Measurements from ENCODE around the gene PALLD.

Gene PALLD

DNA sequence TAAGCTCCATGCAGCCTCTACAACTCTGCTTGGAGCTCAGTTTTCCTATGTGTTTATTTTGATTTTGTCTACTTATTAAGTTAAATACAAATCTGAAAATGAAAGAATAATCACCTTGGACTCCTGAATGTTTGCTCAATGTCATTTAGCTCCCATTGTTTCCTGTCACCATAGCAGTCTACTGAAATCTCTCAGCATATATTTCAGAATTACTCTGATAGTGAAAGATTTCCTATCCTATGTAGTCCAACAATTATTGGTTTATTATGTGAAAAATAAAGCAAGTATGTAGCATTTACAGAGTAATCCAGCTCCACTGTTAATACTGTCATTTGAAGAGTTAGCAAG is 344.8 kb downstream of the PALLD start:
- no peak for DNase-seq

DNA sequence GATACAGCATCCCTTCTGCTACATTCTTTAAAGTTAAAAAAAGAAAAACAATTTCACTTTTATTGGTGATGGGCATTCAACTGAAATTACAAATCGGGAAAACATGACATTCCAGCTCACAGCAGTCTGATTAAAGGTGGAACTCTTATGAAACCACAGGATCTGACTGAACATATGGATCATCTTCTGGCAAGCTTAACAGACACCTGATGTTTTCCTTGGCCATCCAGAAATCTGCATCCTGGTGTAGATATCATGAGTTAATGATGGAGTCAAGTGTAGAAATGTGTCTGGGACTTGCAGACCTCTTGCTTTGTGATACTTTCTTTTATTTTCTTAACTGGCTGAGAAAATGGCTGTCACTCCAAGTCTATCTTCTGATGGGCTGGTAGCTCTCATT is 345.3 kb downstream of the PALLD start:
- DNase-seq = no peak

DNA sequence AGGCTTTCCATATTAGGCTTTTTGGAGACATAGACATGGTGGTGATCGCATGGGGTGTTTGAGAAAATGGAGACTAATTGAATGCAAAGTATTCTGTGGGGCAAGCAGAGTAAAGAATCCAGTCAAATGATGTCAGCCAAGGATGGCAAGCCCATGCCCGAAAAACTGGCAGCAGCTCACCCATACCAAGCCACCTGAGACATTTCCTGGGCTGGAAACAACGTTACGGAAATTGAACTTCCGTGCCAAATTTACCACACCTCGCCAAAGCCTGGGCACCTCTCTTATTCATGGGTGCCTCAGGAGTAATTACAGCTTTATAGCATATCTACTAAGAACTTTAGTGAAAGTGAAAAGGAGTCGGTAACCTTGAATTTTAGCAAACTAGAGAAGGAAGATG is 346.8 kb downstream of the PALLD start:
- no peak for DNase-seq

DNA sequence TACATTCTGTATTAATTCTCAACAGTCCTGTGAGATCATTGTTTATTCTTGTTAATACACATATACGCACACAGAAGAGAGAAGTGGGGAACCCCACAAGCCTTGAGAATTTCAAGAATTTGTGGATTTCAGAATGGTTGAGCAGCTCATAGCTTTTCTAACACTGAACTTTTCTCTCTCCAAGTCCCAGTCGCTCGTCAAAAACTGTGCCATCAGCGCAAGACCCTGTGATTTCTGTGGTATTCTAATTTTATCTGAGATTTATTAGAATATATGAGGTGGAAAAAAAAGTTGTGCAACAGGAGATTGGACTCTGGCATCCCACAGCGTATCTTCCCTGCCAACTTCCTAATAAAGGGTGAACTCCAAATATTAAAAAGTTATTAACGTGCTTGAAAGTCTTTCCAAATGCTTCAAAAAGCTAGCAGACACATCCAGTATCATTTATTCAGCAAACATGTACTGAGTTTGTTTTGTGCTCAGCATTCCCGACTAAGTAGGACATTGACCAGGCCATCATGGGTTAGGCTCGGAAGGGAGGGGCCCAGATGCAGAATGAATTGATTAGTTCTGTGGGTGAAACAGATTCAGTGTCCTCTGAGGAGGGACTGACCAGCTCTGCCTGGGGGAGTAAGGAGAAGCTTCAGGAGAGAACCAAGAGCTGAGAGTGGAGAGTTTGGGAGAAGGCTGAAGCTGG is 347.6 kb downstream of the PALLD start:
- no peak for DNase-seq

DNA sequence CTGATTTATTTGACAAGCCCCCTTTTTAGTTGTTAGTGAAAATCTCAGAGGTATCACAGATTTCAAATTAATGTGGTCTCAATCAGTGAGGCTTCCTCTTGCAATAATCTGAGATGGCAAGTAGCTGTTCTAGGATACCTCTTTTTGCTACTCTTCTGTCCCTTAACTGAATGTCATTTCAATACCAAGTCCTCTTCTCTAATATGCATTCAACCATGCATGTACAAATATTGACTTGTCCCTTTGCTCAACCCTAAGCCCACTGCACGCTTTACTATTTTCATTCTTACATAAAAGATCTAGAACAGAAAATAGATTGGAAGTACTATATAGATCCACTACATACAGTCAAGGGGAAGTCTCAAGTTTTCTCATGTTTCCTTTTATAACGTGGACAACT is 349.0 kb downstream of the PALLD start:
- DNase-seq = peak; percentile 3

DNA sequence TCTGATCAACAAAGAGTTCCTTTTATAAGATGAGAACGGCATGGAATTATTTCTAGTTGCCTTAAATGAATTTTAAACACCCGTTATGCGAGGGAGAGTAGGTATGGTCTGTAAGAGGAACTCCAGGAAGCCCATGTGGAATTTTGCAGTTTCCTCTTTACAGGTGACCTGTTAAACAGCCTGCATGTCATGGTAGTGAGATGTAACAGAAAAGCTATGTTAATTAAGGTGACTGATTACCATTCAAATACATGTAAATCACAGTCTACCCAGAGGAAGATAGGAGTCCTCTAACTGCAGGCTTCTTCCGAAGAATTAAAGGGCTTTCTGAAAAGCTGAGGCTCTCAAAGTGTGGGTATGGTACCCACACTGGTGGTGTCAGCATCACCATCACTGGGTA is 349.6 kb downstream of the PALLD start:
- DNase-seq = no peak

DNA sequence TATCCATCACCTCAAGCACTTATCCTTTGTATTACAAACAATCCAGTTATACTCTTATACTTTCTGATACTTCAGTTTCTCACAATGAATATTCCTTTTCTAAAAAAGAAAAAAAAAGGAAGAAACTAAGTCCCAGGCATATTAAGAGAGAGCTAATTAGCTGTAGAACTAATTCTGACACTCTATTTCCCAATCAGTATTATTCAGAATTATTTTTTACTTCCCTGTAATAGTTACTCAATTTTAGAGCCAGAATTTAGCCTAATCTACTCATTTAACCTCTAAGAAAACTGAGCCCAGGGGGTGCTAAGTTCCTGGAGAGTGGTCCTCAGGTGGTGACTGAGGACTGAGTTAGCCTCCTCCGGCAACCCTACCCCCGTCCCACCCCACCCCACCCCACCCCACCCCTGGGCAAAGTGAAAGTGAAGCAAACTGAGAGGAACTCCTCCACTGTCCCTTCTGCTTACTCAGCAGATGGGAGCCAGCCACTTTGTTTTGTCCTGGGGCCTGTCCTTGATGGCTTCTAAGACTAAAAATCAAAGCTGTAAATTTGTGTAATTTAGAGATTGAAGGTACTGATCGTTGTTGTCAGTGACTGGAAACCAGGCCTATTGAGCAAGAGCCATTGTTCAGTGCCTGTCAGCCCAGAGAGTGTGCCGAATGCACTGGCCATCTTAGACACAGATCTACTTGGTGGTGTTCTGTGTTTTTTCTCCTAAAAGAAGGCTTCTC is 351.1 kb downstream of the PALLD start:
- no peak for DNase-seq

DNA sequence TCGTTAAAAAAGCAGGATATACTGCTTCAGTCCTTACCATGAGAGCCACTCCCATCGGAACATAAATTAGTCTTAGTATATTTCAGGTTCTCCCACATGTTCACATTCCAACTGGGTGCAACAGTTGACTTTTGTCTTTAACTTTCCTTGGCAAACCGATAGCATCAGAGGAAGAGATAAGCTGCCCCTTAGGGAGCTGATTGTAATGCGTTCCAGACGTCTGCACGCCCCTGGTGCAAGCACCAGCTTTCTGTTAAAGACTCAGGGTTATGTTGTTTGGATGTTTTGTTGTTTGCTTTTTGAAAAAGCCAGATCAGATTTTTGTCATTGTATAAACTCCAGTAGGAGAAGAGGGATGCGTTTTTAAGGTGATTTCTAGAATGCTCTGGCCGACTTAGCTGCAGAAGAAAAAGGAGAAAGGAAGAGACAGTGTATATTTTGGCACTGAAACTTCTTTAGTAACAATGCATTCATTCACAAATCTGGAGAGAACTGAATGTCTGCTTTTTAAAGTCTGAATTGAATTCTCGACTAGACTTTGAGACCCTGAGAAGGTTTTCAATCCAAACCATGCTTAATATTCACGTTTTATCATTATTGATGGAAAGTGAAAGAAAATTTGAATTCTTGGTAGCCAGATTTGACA is 352.3 kb downstream of the PALLD start:
- DNase-seq = no peak

DNA sequence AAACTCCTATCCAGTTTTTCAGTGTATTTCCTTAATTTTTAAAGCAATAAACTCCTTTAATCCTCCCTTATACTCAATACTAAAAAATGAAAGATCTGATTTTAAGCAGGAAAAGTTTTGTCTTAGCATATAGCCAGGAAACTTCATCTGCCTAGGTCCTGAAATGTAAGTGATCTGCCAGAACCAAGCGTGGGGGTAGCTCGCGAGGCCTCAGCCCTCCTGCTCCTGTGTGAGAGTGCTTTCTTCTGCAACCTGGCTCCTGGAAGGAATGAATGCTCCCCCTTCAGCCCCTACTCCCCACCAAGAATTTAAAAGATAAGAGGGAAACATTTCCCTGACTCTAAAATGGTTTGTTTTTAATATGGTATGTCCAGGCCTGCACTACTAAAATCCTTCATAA is 353.1 kb downstream of the PALLD start:
- DNase-seq = no peak

DNA sequence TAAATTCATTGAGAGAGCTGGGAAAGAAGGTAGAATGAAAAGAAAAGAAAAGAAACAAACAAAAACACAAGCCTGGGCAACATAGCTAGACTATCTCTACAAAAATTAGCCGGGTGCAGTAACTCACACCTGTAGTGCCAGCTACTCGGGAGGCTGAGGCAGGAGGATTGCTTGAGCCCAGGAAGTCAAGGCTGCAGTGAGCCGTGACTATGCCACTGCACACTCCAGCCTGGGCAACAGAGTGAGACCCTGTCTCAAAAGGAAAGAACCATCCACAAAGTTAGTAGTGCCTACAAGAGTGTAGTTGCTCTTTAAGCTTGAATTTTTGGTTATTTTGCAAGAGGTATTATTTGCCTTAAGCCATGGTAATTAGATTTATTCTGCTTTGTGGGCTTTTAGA is 355.5 kb downstream of the PALLD start:
- DNase-seq = no peak

DNA sequence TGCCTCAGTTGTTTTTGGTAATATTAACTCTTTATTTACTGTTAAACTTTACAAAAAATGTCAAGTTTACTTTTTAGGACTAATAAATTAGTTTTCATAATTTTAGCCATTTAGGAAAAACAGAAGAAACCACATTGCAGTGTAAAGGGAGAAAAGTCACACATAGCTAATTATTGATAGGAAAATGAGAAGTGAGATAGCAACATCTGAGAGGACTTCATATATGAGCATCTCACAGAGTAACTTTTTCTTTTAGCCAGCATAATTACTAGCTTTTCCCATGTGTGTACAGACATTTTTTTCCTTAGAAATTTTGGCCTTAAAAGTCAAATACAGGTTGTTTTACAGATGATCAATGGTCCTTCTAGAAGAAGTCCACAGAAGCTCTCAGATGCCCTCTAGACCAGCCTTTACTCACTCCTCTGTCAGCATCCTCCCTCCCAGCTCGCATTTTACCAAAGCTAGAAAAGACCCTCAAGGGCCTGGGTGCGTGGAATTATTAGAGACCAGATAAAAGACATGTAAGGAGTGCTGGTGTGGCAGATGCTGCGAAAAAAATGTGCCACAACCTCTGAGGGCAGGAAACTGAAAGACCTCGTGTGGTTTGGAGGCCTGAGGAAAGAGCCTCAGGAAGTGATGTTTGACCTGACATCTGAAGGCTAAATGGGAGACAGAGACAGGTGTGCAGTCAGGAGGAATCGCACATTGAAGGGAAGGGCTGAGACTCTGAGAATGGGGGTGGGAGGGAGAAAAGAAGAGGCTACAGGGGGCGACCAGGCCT is 356.3 kb downstream of the PALLD start:
- DNase-seq = no peak

DNA sequence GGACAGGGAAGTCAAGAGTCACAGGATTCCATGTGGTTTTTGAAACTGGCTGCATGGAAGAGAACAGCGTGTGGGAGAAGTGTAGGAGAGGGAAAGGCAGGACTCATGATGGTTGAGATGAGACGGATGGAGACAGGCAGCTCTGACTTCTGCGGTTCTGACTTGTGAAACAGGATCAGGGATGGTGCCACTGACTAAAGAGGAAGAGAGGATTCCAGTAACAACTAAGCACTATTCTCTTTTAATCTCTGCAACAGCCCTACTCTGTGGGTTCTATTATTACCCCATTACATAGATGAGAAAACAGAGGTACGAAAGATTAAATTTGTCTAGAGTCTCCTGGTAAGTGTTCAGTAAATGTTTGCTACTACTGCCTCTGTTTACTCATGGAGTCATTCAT is 356.9 kb downstream of the PALLD start:
- DNase-seq = no peak

DNA sequence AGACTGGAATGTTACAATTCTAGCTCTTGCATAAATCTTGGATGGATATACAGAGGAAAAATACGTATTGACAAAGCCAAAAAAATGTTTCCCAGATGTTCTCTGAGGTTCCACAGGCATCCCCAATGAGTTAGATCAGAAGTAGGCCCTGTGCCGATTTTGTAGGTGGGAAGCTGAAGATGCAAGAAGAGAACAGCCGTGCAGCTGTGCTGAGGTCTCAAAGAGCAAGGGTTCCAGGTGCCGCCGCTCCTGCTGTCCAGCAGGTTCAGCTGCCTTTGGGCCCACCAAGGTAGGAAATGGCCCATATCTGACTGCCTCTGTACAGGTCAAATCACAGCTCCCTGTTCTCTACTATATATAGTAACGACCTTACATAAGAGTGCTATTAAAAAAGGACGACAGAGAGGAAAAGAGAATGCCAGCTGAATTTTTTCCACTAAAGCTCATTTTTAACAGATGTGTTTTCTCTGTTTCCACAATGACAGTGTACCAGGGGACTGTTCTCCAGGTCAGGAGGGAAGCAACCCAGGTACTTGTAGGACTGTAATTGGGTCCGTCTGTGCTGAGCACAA is 357.6 kb downstream of the PALLD start:
- DNase-seq = no peak

DNA sequence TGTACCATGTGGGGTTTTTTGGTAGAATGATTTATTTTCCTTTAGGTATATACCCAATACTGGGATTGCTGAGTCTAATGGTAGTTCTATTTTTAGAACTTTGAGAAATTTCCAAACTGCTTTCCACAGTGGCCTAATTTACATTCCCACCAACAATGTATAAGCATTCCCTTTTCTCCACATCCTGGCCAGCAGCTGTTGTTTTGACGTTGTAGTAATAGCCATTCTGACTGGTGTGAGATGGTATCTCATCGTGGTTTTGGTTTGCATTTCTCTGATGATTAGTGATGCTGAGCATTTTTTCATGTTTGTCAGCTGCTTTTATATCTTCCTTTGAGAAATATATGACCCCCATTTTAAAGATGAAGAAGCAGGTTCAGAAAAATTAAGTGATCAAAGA is 359.5 kb downstream of the PALLD start:
- DNase-seq = no peak

DNA sequence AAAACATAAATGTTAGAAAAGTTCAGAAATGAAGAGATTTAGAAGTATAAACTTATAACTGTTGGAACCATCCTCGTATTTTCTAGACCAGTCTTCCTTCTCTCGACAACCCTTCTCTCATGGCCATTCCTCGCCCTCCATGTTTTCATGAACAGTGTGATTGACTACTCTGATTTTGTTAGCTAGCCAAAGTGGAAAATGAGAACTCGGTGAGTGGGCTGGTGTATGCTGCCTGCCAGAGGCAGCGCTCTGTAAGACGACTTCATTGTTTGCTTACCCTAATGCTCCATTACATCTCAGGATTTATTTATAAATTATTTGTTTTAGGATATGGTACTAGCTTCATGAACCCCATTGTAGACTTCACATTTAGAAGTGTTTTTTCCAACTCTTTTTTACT is 360.2 kb downstream of the PALLD start:
- no peak for DNase-seq

DNA sequence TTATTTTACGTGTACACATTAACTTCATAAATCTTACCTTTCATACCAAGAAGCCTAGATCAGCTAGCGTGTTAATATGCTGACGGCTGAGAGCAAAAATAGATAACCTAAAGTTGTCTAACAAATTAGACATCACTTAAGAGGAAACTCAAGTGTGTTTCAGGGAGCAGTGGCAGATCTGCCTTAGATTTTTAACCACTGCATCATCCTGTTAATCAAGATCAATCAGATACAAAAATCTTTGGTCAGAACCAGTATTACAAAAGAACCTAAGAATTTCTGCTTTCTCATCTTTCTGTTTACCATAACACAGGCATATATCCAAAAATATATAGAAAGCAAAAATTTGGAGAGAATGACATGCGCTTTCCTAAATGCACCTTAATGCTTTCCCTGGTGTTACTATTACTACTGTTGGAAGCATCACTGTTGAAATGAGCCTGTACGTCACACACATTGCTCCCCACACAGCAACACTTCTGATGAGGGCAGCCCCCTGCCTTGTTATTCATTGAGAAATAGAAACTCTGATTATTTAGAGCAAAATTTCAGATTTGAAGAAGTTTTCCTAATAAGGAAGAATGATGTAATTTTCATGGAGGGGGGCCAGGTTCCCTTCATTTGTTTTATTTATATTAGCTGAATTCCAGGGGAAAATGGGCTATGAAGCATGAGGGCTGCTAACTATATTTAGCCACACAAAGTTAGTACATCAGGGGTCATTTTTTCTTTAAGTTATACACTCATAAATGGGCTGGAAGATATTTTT is 360.9 kb downstream of the PALLD start:
- no peak for DNase-seq

DNA sequence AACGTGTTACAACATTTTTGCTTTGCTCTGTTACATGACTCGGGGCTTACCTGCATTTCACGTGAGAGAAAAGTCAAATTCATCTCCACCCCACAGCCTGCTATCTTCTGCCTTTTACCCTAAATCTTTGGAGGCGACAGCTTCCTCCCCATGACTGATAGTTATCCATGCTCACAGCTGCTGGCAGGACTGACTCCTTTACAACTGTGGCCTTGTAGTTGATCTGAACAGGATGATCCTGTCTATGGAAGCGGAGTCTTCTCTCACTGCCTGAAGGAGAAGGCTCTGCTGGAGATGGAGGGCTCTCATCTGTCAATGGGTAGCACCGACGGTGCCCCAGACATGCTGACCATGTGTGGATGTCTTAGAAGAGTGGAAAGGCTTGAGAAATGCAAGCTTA is 362.2 kb downstream of the PALLD start:
- DNase-seq = no peak

DNA sequence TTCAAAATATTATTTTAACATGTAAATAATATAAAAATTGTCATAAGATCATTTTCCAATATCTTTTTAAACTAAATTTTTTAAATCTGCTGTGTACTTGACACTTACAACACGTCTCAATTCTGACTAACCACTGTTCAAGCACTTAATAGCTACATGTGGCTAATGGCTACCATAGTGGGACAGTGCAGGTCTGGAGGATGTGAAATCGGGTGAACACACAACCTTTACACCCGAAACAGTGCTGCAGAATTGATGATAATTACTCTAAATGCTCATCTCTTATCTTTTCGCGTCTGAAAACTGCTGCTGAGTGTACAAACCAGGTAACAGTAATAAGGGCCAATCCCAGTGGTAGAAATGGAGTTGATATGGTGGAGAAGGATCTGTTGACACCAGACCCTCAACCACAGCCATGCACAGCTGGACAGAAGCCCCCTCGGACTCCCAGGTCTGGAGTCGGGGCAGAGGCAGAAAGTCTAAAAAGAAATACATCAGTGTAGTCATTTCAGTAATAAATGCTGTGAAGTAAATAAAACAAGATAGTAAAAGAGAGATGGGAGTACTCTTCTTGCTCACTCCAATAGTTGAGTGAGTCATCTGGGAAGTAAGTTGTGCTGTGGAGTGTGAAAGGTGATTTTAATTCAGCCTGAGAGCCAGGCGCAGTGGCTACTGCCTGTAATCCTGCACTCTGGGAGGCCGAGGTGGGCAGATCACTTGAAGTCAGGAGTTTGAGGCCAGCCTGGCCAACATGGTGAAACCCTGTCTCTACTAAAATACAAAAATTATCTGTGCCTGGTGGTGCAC is 363.2 kb downstream of the PALLD start:
- DNase-seq = no peak

DNA sequence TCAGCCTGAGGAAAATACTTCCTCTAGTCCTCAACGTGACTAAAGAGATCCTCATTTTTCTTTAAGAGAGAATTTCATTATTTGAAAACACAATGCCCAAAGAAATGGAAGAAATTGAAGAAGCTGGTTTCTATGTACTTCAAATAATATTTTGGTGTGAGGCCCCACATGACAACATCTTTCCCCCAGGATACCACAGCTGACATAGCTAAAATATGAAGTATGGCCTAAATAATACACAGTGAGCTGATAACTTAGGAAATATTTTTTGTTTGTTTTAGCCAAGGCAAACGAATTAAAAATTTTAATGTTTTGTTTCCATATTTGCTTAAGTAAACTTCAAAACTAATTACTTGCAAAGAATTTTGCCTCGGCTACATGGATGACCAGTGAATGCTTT is 364.0 kb downstream of the PALLD start:
- no peak for DNase-seq

DNA sequence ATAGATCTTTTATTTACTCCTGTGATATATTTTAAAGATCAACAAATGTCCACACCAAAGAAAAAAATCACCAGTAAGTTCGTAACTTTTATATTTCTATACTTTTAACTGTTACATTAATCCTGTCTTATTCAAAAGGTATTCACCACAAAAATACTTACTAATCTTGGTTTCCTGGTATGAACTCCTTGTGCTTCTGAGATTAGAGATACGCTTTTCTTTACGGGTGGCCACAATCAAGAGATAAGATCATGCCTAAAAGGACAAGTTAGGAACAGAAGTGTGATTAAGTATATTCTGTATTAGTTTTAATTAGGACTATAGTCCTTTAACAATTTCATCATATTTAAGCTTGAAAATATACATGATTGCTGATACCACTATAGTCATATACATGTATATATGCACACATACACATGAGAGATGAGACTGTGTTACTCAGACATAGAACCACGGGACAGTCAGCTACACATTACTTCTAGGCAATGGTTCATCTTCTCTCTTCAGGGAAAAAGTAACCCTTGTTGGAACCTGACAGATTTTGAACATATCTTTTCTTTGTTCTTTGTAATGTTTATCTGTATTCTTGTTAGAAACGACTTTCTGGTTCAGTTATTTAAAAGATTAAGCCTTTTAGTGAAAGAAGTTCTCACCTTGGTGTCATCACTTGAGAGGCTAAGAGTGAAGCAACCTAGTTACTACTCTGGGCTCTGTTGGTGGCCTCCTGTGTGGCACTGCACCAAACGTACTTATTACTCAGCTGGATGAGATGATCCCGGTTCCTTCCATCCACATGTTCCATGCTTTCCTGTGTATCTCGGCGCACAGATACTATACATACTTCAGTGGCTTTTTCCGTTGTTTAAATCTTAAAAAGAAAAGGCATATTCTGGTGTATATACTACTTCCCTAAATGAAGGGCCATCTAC is 367.1 kb downstream of the PALLD start:
- DNase-seq = no peak

Measured in NCI-H510A (cell line).